HG02798 (cell line): ENCODE measurements around the gene LORICRIN.

Experiments
- ATAC-seq: cut with Tn5 transposase; IDR thresholded peaks from one replicate; pipeline ENCODE4 v1.9.1; 2021; ENCODE audit warnings: mild to moderate bottlenecking; ENCODE audit not compliant: unreplicated experiment, poor library complexity

Gene LORICRIN

GRCh38 chr1:153293851-153294250, 34.4 kb downstream of the LORICRIN start:
- ATAC-seq, result no peak

GRCh38 chr1:153302308-153302707, 42.8 kb downstream of the LORICRIN start:
- no peak for ATAC-seq

- no peak for ATAC-seq
Observed at GRCh38 chr1:153305682-153306081, 46.2 kb downstream of the LORICRIN start.

DNA sequence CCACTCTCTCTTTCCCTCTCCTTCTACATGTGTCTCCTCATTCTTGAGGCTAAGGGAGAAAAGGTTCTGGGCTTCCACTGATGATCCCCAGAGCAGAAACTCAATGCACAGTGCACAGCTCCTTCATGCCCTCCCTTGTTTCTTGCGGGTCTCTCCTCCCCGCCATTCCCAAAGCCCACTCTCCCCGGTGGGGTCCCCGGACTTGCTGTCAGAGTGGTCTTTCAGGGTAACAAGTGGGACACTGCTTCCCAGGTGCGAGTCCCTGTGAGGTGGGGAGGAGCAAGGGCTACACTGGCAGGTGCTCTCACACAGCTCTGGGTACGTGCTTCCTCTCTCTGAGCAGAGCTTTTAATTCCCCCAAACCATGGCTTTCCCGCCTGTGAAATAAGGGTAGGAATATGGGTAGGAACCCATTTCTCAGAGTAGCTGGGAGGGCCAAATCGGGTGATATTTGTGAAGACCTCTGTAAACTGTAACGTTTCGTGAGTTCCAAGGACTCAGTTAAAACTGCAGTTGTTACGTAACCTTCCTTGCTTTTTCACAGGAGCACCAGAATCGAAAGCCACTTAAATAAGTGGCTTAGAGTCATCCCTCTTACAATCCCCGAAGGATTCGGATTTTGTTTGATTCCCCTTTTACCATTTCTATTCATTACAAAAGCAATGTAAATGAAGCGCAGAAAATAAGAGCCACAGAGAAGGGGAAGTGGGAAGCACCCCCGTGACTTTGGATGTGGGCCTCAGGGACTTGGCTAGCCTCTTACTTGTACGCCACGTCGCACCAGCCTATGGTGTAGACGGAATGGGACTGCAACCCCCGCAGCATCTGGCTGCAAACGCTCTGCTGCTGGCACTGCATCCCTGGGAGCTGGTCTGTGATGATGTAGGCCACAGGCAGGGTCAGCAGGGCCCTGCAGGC, 47.1 kb downstream of the LORICRIN start:
- no peak for ATAC-seq

GRCh38 chr1:153307221-153307600, 47.7 kb downstream of the LORICRIN start:
- no peak for ATAC-seq

DNA sequence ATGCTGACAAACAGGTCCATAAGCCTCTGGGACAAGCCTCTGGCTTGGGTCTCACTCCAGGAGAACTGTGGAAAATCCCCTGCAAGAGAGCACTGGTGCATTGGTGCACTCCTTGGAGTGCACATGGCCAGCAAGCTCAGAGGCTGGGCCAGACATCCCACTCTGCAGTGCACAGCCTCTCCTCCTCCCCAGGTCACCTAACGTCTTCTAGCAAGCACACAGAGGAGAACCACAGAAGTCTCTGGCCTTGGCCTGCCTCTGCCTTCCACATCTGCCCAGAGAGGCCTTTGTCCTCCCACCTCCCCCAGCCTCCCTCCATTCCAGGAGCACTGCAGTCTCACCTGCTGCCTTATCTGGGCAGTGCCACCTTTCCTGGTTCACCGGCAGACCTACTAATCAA, 49.1 kb downstream of the LORICRIN start:
- ATAC-seq, result no peak

- ATAC-seq, result no peak
Observed at GRCh38 chr1:153309441-153309840, 50.0 kb downstream of the LORICRIN start.

DNA sequence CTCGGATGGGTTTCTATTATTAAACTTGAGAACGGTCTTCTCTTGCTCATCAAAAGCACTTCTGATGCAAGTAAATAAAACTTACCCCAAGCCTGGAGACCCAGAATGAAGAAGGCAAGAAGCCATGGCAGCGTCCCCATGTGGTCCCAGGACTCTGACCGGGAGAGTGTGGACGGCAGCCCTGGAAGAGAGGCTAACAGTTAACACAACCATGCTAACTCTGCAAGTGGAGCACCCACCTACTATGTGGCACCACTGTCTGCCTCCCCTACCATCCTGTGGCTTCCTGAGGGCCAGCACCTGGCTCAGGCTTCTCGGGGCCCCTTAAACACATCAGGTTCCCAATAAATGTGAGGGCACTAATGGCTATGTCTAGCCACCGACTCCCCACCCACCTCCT, 51.0 kb downstream of the LORICRIN start:
- no peak for ATAC-seq
